CD4-positive, alpha-beta memory T cell (primary cell): Measurements from ENCODE around the gene ARHGAP24. TPM values are rescaled to one million over a fixed set of nuclear protein-coding genes. Genes with fewer than 3 reads are reported as not detected.

Source experiments
- CTCF ChIA-PET: fragments of 350-600 bp; sonication (Branson Sonifier 250); formaldehyde crosslinking; loops from one replicate; lab custom pipeline; 2021; ENCODE audit warnings: inconsistent platforms; ENCODE audit not compliant: partially characterized antibody; lab: Charles Lee
- POLR2A ChIA-PET: fragments of 350-600 bp; sonication (Branson Sonifier 250); formaldehyde crosslinking; loops from one replicate; lab custom pipeline; 2021; ENCODE audit not compliant: partially characterized antibody; lab: Charles Lee
- DNase-seq, 5 donors: peaks; one replicate each; pipeline versions ENCODE4 v3.0.0 to v3.0.0-alpha.2; 2020 to 2022; ENCODE audit warnings: mixed read lengths in 1 of 5
- H3K27ac ChIP-seq: one replicate; pipeline ENCODE4 v1.7.0; 2013; ENCODE audit warnings: low read depth, low read length
- H3K27me3 ChIP-seq: 2 replicates; pipeline ENCODE4 v1.7.0; 2013; ENCODE audit warnings: mild to moderate bottlenecking, low read length, moderate library complexity; ENCODE audit not compliant: insufficient read depth
- H3K36me3 ChIP-seq: 2 replicates; pipeline ENCODE4 v1.7.0; 2013; ENCODE audit warnings: mild to moderate bottlenecking, low read length, moderate library complexity; ENCODE audit not compliant: insufficient read depth
- H3K4me1 ChIP-seq: 2 replicates; pipeline ENCODE4 v1.7.0; 2013; ENCODE audit warnings: mild to moderate bottlenecking, low read length, moderate library complexity; ENCODE audit not compliant: insufficient read depth
- H3K4me3 ChIP-seq, 2 donors: one replicate each; pipeline ENCODE4 v1.7.0; 2013; ENCODE audit warnings: low read length in 2 of 2, mild to moderate bottlenecking in 1 of 2
- H3K9me3 ChIP-seq, 2 donors: one replicate each; pipeline ENCODE4 v1.7.0; 2013; ENCODE audit warnings: low read length in 2 of 2, control low read depth in 1 of 2; ENCODE audit not compliant: control insufficient read depth in 1 of 2
- H3K27ac Mint-ChIP-seq, 7 donors: one replicate each; pipeline ENCODE4 v1.8.0; 2020 to 2021; ENCODE audit warnings: mixed read lengths in 7 of 7, mild to moderate bottlenecking in 6 of 7, inconsistent platforms in 3 of 7, moderate library complexity in 3 of 7
- H3K27me3 Mint-ChIP-seq, 2 donors: one replicate each; pipeline ENCODE4 v1.8.0; 2020 to 2021; ENCODE audit warnings: mixed read lengths in 2 of 2
- H3K36me3 Mint-ChIP-seq, 2 donors: one replicate each; pipeline ENCODE4 v1.8.0; 2020 to 2021; ENCODE audit warnings: mixed read lengths in 2 of 2, inconsistent platforms in 1 of 2, mild to moderate bottlenecking in 1 of 2
- H3K4me1 Mint-ChIP-seq, 4 donors: one replicate each; pipeline ENCODE4 v1.8.0; 2020 to 2021; ENCODE audit warnings: mixed read lengths in 4 of 4, mild to moderate bottlenecking in 1 of 4
- H3K4me3 Mint-ChIP-seq, 8 donors: one replicate each; pipeline ENCODE4 v1.8.0; 2020 to 2021; ENCODE audit warnings: mixed read lengths in 8 of 8, mild to moderate bottlenecking in 7 of 8, moderate library complexity in 6 of 8, inconsistent platforms in 3 of 8
- H3K9me3 Mint-ChIP-seq, 8 donors: one replicate each; pipeline ENCODE4 v1.8.0; 2020 to 2021; ENCODE audit warnings: mixed read lengths in 8 of 8, mild to moderate bottlenecking in 5 of 8, inconsistent platforms in 3 of 8, moderate library complexity in 1 of 8
- intact Hi-C: fragments of 100-400 bp; cut with micrococcal nuclease; formaldehyde crosslinking; loops from one replicate; pipeline ENCODE4 v1.15.1; 2023
- polyA plus RNA-seq, 2 donors: library from polyadenylated mRNA; unstranded; fragments of 300-500 nt; fragmentation: Illumina TruSeq; gene quantifications; one replicate each; pipeline ENCODE4 v1.2.3, GENCODE V29; 2021
- total RNA-seq, 2 experiments: library from RNA; stranded (reverse); gene quantifications; one replicate each; pipeline ENCODE4 v1.2.3, GENCODE V29; 2021

The ARHGAP24 gene
- total and polyA plus RNA-seq, 4 experiments from 2014 or later, result 0.30 TPM; not detected in 3

GRCh38 chr4:85861064-85861765 is 386.3 kb downstream of the ARHGAP24 start:
- ChIA-PET POLR2A (no interaction called here), CTCF (no interaction called here)
- Histone ChIP-seq H3K9me3 (no peaks in the 10 kb centered on the region), H3K36me3 (no peaks in the 10 kb centered on the region), H3K4me1 (no peaks in the 10 kb centered on the region), H3K27me3 (no peaks in the 10 kb centered on the region), H3K27ac (no peak overlapping the region), H3K4me3 (no peak overlapping the region)
- Mint-ChIP-seq H3K36me3 (no peaks in the 10 kb centered on the region), H3K4me3 (no peak overlapping the region), H3K27me3 (no peaks in the 10 kb centered on the region), H3K27ac (no peak overlapping the region), H3K9me3 (peaks cover 0 to 2% (median 0%) of the 10 kb centered on the region in 8 donors), H3K4me1 (no peaks in the 10 kb centered on the region)
- intact Hi-C loops, result no loop called here
- DNase-seq, result no peak

- POLR2A ChIA-PET, result no interaction called here
- Mint-ChIP-seq H3K27ac (no peak overlapping the region), H3K27me3 (no peaks in the 10 kb centered on the region), H3K4me1 (no peaks in the 10 kb centered on the region), H3K36me3 (no peaks in the 10 kb centered on the region), H3K9me3 (peaks cover 0 to 2% (median 0%) of the 10 kb centered on the region in 8 donors), H3K4me3 (no peak overlapping the region)
- H3K4me1 ChIP-seq, result no peaks in the 10 kb centered on the region
- no peaks in the 10 kb centered on the region for H3K9me3 ChIP-seq
- CTCF ChIA-PET, result no interaction called here
- no peak overlapping the region for H3K4me3 ChIP-seq
- DNase-seq, result no peak
- no peak overlapping the region for H3K27ac ChIP-seq
- no peaks in the 10 kb centered on the region for H3K27me3 ChIP-seq
- H3K36me3 ChIP-seq, result no peaks in the 10 kb centered on the region
- intact Hi-C loops, result no loop called here
These were observed 387.9 kb downstream of the ARHGAP24 start for GRCh38 chr4:85862896-85863295.

- ChIA-PET POLR2A (no interaction called here), CTCF (no interaction called here)
- no peak overlapping the region for H3K27ac Mint-ChIP-seq
These were observed 389.6 kb downstream of the ARHGAP24 start for GRCh38 chr4:85864259-85865205.

GRCh38 chr4:85865256-85865655 is 390.3 kb downstream of the ARHGAP24 start:
- H3K4me3 ChIP-seq, result no peak overlapping the region
- intact Hi-C loops, result no loop called here
- H3K4me1 ChIP-seq, result no peaks in the 10 kb centered on the region
- no peak overlapping the region for H3K27ac ChIP-seq
- CTCF ChIA-PET, result no interaction called here
- no peaks in the 10 kb centered on the region for H3K27me3 ChIP-seq
- H3K9me3 ChIP-seq, result no peaks in the 10 kb centered on the region
- Mint-ChIP-seq H3K4me3 (no peak overlapping the region), H3K36me3 (no peaks in the 10 kb centered on the region), H3K4me1 (no peaks in the 10 kb centered on the region), H3K27me3 (no peaks in the 10 kb centered on the region), H3K9me3 (peaks cover 0 to 2% (median 0%) of the 10 kb centered on the region in 8 donors), H3K27ac (no peak overlapping the region)
- POLR2A ChIA-PET, result no interaction called here
- no peaks in the 10 kb centered on the region for H3K36me3 ChIP-seq
- DNase-seq, result no peak

More at GRCh38 chr4:85864259-85865205, 389.6 kb downstream of the ARHGAP24 start:
- Mint-ChIP-seq H3K27me3 (no peaks in the 10 kb centered on the region), H3K9me3 (peaks cover 0 to 2% (median 0%) of the 10 kb centered on the region in 8 donors), H3K4me1 (no peaks in the 10 kb centered on the region), H3K4me3 (no peak overlapping the region), H3K36me3 (no peaks in the 10 kb centered on the region)
- Histone ChIP-seq H3K36me3 (no peaks in the 10 kb centered on the region), H3K9me3 (no peaks in the 10 kb centered on the region), H3K27me3 (no peaks in the 10 kb centered on the region), H3K4me3 (no peak overlapping the region), H3K4me1 (no peaks in the 10 kb centered on the region), H3K27ac (no peak overlapping the region)
- no peak for DNase-seq
- intact Hi-C loops, result no loop called here

- Histone ChIP-seq H3K9me3 (no peaks in the 10 kb centered on the region), H3K4me1 (no peaks in the 10 kb centered on the region), H3K27me3 (no peaks in the 10 kb centered on the region), H3K36me3 (no peaks in the 10 kb centered on the region), H3K4me3 (no peak overlapping the region), H3K27ac (no peak overlapping the region)
- ChIA-PET CTCF (no interaction called here), POLR2A (no interaction called here)
- Mint-ChIP-seq H3K4me1 (no peaks in the 10 kb centered on the region), H3K27me3 (no peaks in the 10 kb centered on the region), H3K4me3 (no peak overlapping the region), H3K36me3 (no peaks in the 10 kb centered on the region), H3K27ac (no peak overlapping the region), H3K9me3 (peaks cover 0 to 2% (median 0%) of the 10 kb centered on the region in 8 donors)
- no peak for DNase-seq
- intact Hi-C loops, result no loop called here
These were observed 391.6 kb downstream of the ARHGAP24 start for GRCh38 chr4:85866508-85866907.

GRCh38 chr4:85867271-85867670 is 392.3 kb downstream of the ARHGAP24 start:
- ChIA-PET POLR2A (no interaction called here), CTCF (no interaction called here)
- Histone ChIP-seq H3K27me3 (no peaks in the 10 kb centered on the region), H3K9me3 (no peaks in the 10 kb centered on the region), H3K4me3 (no peak overlapping the region), H3K4me1 (no peaks in the 10 kb centered on the region), H3K36me3 (no peaks in the 10 kb centered on the region), H3K27ac (no peak overlapping the region)
- H3K27ac Mint-ChIP-seq, result no peak overlapping the region
- intact Hi-C loops, result no loop called here
- no peak overlapping the region for H3K4me3 Mint-ChIP-seq
- no peaks in the 10 kb centered on the region for H3K4me1 Mint-ChIP-seq
- H3K27me3 Mint-ChIP-seq, result no peaks in the 10 kb centered on the region
- peaks cover 0 to 2% (median 0%) of the 10 kb centered on the region in 8 donors for H3K9me3 Mint-ChIP-seq
- H3K36me3 Mint-ChIP-seq, result no peaks in the 10 kb centered on the region
- DNase-seq, result no peak

GRCh38 chr4:85869181-85869580 is 394.2 kb downstream of the ARHGAP24 start:
- Mint-ChIP-seq H3K9me3 (peaks cover 0 to 2% (median 0%) of the 10 kb centered on the region in 8 donors), H3K27ac (no peak overlapping the region), H3K4me1 (no peaks in the 10 kb centered on the region), H3K27me3 (no peaks in the 10 kb centered on the region), H3K36me3 (no peaks in the 10 kb centered on the region), H3K4me3 (no peak overlapping the region)
- Histone ChIP-seq H3K4me3 (no peak overlapping the region), H3K27ac (no peak overlapping the region), H3K36me3 (no peaks in the 10 kb centered on the region), H3K9me3 (no peaks in the 10 kb centered on the region), H3K27me3 (no peaks in the 10 kb centered on the region), H3K4me1 (no peaks in the 10 kb centered on the region)
- ChIA-PET POLR2A (no interaction called here), CTCF (no interaction called here)
- no peak for DNase-seq
- intact Hi-C loops, result no loop called here
